ENCODE data around the gene PPM1G. TPM values are rescaled to one million over a fixed set of nuclear protein-coding genes. Genes with fewer than 3 reads are reported as not detected.

The PPM1G gene
- 75.1 and 81.5 TPM in 2 replicates for total RNA-seq (2014; rRNA removed; shearing (Covaris generic))
- 72.4 and 72.7 TPM in 2 replicates for polyA plus RNA-seq (2016; fragmentation: Nextera tagmentation; extraction: Ambion mirVana)

GRCh38 chr2:27409321-27410073 is at the start of gene PPM1G:
PPM1G (minus strand) TSS chr2:27409591; CDS start chr2:27409422, 169 bp downstream.
- no peaks in the 10 kb centered on the region for H3K27me3 ChIP-seq (replicated peaks; ENCODE audit: insufficient read depth)
- no peaks in the 10 kb centered on the region for H4K20me1 ChIP-seq (ENCODE audit: insufficient read depth)
- H3K9ac ChIP-seq, result peak within 1 kb of the TSS; percentile 85
- peaks cover 12% of the 10 kb centered on the region for H3F3A ChIP-seq (ENCODE audit: insufficient read depth)
- H3K9me3 ChIP-seq (ENCODE audit: low read depth), result no peaks in the 10 kb centered on the region
- TF ChIP-seq EZH2 (IDR thresholded peaks at IDR 0.05; ENCODE audit: insufficient read depth, poor library complexity, severe bottlenecking) (no peak), EZH2phosphoT487 (IDR thresholded peaks at IDR 0.05; ENCODE audit: insufficient read depth, low read depth) (no peak)
- H3K4me1 ChIP-seq (ENCODE audit: insufficient read depth), result peaks cover 12% of the 10 kb centered on the region
- H3K36me3 ChIP-seq (ENCODE audit: low read depth), result no peaks in the 10 kb centered on the region
- in situ Hi-C loops (cut with MboI), result no loop called here
- peak within 1 kb of the TSS; percentile 100 for H2AFZ ChIP-seq
- peak within 1 kb of the TSS; percentile 98 for H3K4me2 ChIP-seq (ENCODE audit: unreplicated experiment)
- no peaks in the 10 kb centered on the region for H3K9me2 ChIP-seq (ENCODE audit: insufficient read depth)
- 1% methylated on average over 54 to 56 of the region's 82 CpGs for WGBS, 2 experiments (ENCODE audit: low coverage in 1 of 2, low lambda C conversion rate in 2 of 2, missing lambda C conversion rate in 2 of 2)
- peaks cover 49% of the 10 kb centered on the region for H3K79me2 ChIP-seq (ENCODE audit: insufficient read depth)
- H3K27ac ChIP-seq, result peak within 1 kb of the TSS; percentile 66
- H3K4me3 ChIP-seq, result peak within 1 kb of the TSS; percentile 85
- DNase-seq, result peak; percentile 98

- Histone ChIP-seq H3K36me3 (ENCODE audit: low read depth) (no peaks in the 10 kb centered on the region; the same call in 1 of the 2 replicates), H3K9ac (no peak overlapping the region), H3K27me3 (replicated peaks; ENCODE audit: insufficient read depth) (no peaks in the 10 kb centered on the region), H3K4me3 (no peak overlapping the region), H3K27ac (no peak overlapping the region), H2AFZ (no peak overlapping the region), H3K9me2 (ENCODE audit: insufficient read depth) (no peaks in the 10 kb centered on the region), H3K9me3 (ENCODE audit: low read depth) (no peaks in the 10 kb centered on the region), H4K20me1 (ENCODE audit: insufficient read depth) (no peaks in the 10 kb centered on the region), H3K4me1 (ENCODE audit: insufficient read depth) (no peaks in the 10 kb centered on the region), H3K4me2 (ENCODE audit: unreplicated experiment) (no peak overlapping the region), H3K79me2 (ENCODE audit: insufficient read depth) (no peaks in the 10 kb centered on the region), H3F3A (ENCODE audit: insufficient read depth) (no peaks in the 10 kb centered on the region)
- 94 to 95% methylated on average over 7 of the region's 7 CpGs for WGBS, 2 experiments (ENCODE audit: low coverage in 1 of 2, low lambda C conversion rate in 2 of 2, missing lambda C conversion rate in 2 of 2)
- DNase-seq, result no peak
- in situ Hi-C loops (cut with MboI), result no loop called here
- TF ChIP-seq EZH2phosphoT487 (IDR thresholded peaks at IDR 0.05; ENCODE audit: insufficient read depth, low read depth) (no peak), EZH2 (IDR thresholded peaks at IDR 0.05; ENCODE audit: insufficient read depth, poor library complexity, severe bottlenecking) (no peak)
These were observed 44.6 kb upstream of the PPM1G start for GRCh38 chr2:27453968-27454367.

- Histone ChIP-seq H3K4me1 (ENCODE audit: insufficient read depth) (no peaks in the 10 kb centered on the region), H3K9me3 (ENCODE audit: low read depth) (no peaks in the 10 kb centered on the region), H3F3A (ENCODE audit: insufficient read depth) (no peaks in the 10 kb centered on the region), H4K20me1 (ENCODE audit: insufficient read depth) (no peaks in the 10 kb centered on the region), H3K9me2 (ENCODE audit: insufficient read depth) (no peaks in the 10 kb centered on the region), H3K36me3 (ENCODE audit: low read depth) (no peaks in the 10 kb centered on the region; the same call in 1 of the 2 replicates), H3K4me2 (ENCODE audit: unreplicated experiment) (no peak overlapping the region), H3K27ac (no peak overlapping the region), H3K4me3 (no peak overlapping the region), H3K79me2 (ENCODE audit: insufficient read depth) (no peaks in the 10 kb centered on the region), H2AFZ (no peak overlapping the region), H3K27me3 (replicated peaks; ENCODE audit: insufficient read depth) (no peaks in the 10 kb centered on the region), H3K9ac (no peak overlapping the region)
- in situ Hi-C loops (cut with MboI), result no loop called here
- no peak for TF ChIP-seq EZH2phosphoT487 (IDR thresholded peaks at IDR 0.05; ENCODE audit: insufficient read depth, low read depth)
- no peak for TF ChIP-seq EZH2 (IDR thresholded peaks at IDR 0.05; ENCODE audit: insufficient read depth, poor library complexity, severe bottlenecking)
- 81 to 86% methylated on average over 1 of the region's 1 CpG for WGBS, 2 experiments (ENCODE audit: low coverage in 1 of 2, low lambda C conversion rate in 2 of 2, missing lambda C conversion rate in 2 of 2)
- DNase-seq, result no peak
These were observed 41.7 kb upstream of the PPM1G start for GRCh38 chr2:27451095-27451494.

- no peaks in the 10 kb centered on the region for H3K4me1 ChIP-seq (ENCODE audit: insufficient read depth)
- no peaks in the 10 kb centered on the region for H3K27me3 ChIP-seq (replicated peaks; ENCODE audit: insufficient read depth)
- no peaks in the 10 kb centered on the region for H4K20me1 ChIP-seq (ENCODE audit: insufficient read depth)
- H3K4me3 ChIP-seq, result no peak overlapping the region
- H3K36me3 ChIP-seq (ENCODE audit: low read depth), result no peaks in the 10 kb centered on the region
- no peaks in the 10 kb centered on the region for H3K79me2 ChIP-seq (ENCODE audit: insufficient read depth)
- no peak overlapping the region for H3K27ac ChIP-seq
- DNase-seq, result no peak
- in situ Hi-C loops (cut with MboI), result no loop called here
- H3K9ac ChIP-seq, result no peak overlapping the region
- H3K9me3 ChIP-seq (ENCODE audit: low read depth), result no peaks in the 10 kb centered on the region
- no peaks in the 10 kb centered on the region for H3K9me2 ChIP-seq (ENCODE audit: insufficient read depth)
- H2AFZ ChIP-seq, result no peak overlapping the region
- H3F3A ChIP-seq (ENCODE audit: insufficient read depth), result 0 out of 2 replicates have a peak, but pooled peaks cover 4% of the 10 kb centered on the region
- no peak for TF ChIP-seq EZH2 (IDR thresholded peaks at IDR 0.05; ENCODE audit: insufficient read depth, poor library complexity, severe bottlenecking)
- TF ChIP-seq EZH2phosphoT487 (IDR thresholded peaks at IDR 0.05; ENCODE audit: insufficient read depth, low read depth), result no peak
- H3K4me2 ChIP-seq (ENCODE audit: unreplicated experiment), result no peak overlapping the region
- 91 to 94% methylated on average over 3 of the region's 3 CpGs for WGBS, 2 experiments (ENCODE audit: low coverage in 1 of 2, low lambda C conversion rate in 2 of 2, missing lambda C conversion rate in 2 of 2)
These were observed 39.0 kb upstream of the PPM1G start for GRCh38 chr2:27448381-27448780.
